Measurements from ENCODE around the gene PCBP3.
"Not testable (repeated sequence)": the region's sequence is repeated elsewhere in the genome, so short reads cannot be mapped to it uniquely, and the experiment has no call there.

The PCBP3 gene

GRCh38 chr21:45700461-45700860, 56.9 kb downstream of the PCBP3 start:
- DNase-seq (ENCODE audit: low read depth), result no peak
- H3K4me3 ChIP-seq (ENCODE audit: low read length), result no peak overlapping the region
- no peak for TF ChIP-seq CTCF (conservative IDR thresholded peaks at IDR 0.05; ENCODE audit: low read depth, low read length)

GRCh38 chr21:45704311-45705108, 61.0 kb downstream of the PCBP3 start:
- no peak for TF ChIP-seq CTCF (conservative IDR thresholded peaks at IDR 0.05; ENCODE audit: low read depth, low read length)
- no peak for DNase-seq (ENCODE audit: low read depth)
- no peak overlapping the region for H3K4me3 ChIP-seq (ENCODE audit: low read length)

GRCh38 chr21:45706299-45706698, 62.8 kb downstream of the PCBP3 start:
- TF ChIP-seq CTCF (conservative IDR thresholded peaks at IDR 0.05; ENCODE audit: low read depth, low read length), result no peak
- DNase-seq (ENCODE audit: low read depth), result no peak
- no peak overlapping the region for H3K4me3 ChIP-seq (ENCODE audit: low read length)

GRCh38 chr21:45709173-45709572, 65.6 kb downstream of the PCBP3 start:
- no peak overlapping the region for H3K4me3 ChIP-seq (ENCODE audit: low read length)
- no peak for DNase-seq (ENCODE audit: low read depth)
- TF ChIP-seq CTCF (conservative IDR thresholded peaks at IDR 0.05; ENCODE audit: low read depth, low read length), result no peak

- TF ChIP-seq CTCF (conservative IDR thresholded peaks at IDR 0.05; ENCODE audit: low read depth, low read length), result no peak
- DNase-seq (ENCODE audit: low read depth), result no peak
- no peak overlapping the region for H3K4me3 ChIP-seq (ENCODE audit: low read length)
Observed at GRCh38 chr21:45709696-45710268, 66.3 kb downstream of the PCBP3 start.

- not testable (repeated sequence) for H3K4me3 ChIP-seq (ENCODE audit: low read length); DNase-seq (ENCODE audit: low read depth)
Observed at GRCh38 chr21:45710306-45710705, 66.8 kb downstream of the PCBP3 start.

GRCh38 chr21:45713613-45714012, 70.1 kb downstream of the PCBP3 start:
- DNase-seq (ENCODE audit: low read depth), result no peak
- TF ChIP-seq CTCF (conservative IDR thresholded peaks at IDR 0.05; ENCODE audit: low read depth, low read length), result no peak
- no peak overlapping the region for H3K4me3 ChIP-seq (ENCODE audit: low read length)

All from retinal pigment epithelial cell (primary cell).